Esophagus squamous epithelium (tissue), 5 donors: Measurements from ENCODE around the gene SLC24A3. TPM values are rescaled to one million over a fixed set of nuclear protein-coding genes. Genes with fewer than 3 reads are reported as not detected.
A peak's percentile ranks its signal among the peaks of the same experiment; 100 is the strongest.

Experiments
- DNase-seq: peaks from one replicate; lab custom pipeline; 2025; lab: John Stamatoyannopoulos, UW
- H3K27ac ChIP-seq, 4 donors: fragments of 200-600 bp; sonication (generic); one replicate each; pipeline ENCODE4 v1.5.1; 2016 to 2019; ENCODE audit warnings: mild to moderate bottlenecking in 1 of 4
- H3K27me3 ChIP-seq, 4 donors: fragments of 200-600 bp; sonication (generic); 1 replicate in 3 of 4; 2 replicates in 1 of 4; pipeline versions ENCODE4 v1.5.1 to v1.6.0; 2017 to 2021; ENCODE audit warnings: antibody characterized with exemption in 1 of 4
- H3K36me3 ChIP-seq, 3 donors: fragments of 200-600 bp; sonication (generic); one replicate each; pipeline ENCODE4 v1.5.1; 2016 to 2019
- H3K4me1 ChIP-seq, 3 donors: fragments of 200-600 bp; sonication (generic); one replicate each; pipeline ENCODE4 v1.5.1; 2017 to 2019
- H3K4me3 ChIP-seq, 4 donors: fragments of 200-600 bp; sonication (generic); 1 replicate in 3 of 4; 2 replicates in 1 of 4; pipeline ENCODE4 v1.5.1; 2016 to 2019; ENCODE audit warnings: mild to moderate bottlenecking in 2 of 4, moderate library complexity in 1 of 4
- H3K9me3 ChIP-seq, 3 donors: fragments of 200-600 bp; sonication (generic); one replicate each; pipeline ENCODE4 v1.5.1; 2016 to 2019
- CTCF ChIP-seq, 6 experiments: fragments of 450-650 bp in 4 of 6; fragments of 200-600 bp in 2 of 6; sonication (generic) in 2 of 6; IDR thresholded peaks; one replicate each; pipeline ENCODE4 v1.5.1; 2016 to 2019; ENCODE audit warnings: antibody characterized with exemption in 6 of 6, mild to moderate bottlenecking in 4 of 6, moderate library complexity in 4 of 6
- POLR2A ChIP-seq, 4 donors: fragments of 450-650 bp; IDR thresholded peaks; one replicate each; pipeline ENCODE4 v1.6.1; 2017; ENCODE audit warnings: antibody characterized with exemption in 4 of 4, mild to moderate bottlenecking in 4 of 4, moderate library complexity in 3 of 4
- WGBS, 2 donors: methylation state at CpG; one replicate each; pipeline ENCODE4 v1.1.5; 2018; 5-methylcytosine and 5-hydroxymethylcytosine counted together
- intact Hi-C: fragments of 100-400 bp; cut with DNase I; formaldehyde crosslinking; loops from one replicate; pipeline ENCODE4 v1.15.0; 2022
- total RNA-seq, 4 donors: library from RNA; depleted of rRNA; stranded (reverse); fragments of >200 nt; gene quantifications; one replicate each; pipeline ENCODE4 v1.1.0, GENCODE V29; 2016
- donor health status: DM: yes; HTN: yes; CAD: no.

The SLC24A3 gene
- total RNA-seq, 4 donors from 2014 or later = 3.0 to 8.2 (median 6.1) TPM

DNA sequence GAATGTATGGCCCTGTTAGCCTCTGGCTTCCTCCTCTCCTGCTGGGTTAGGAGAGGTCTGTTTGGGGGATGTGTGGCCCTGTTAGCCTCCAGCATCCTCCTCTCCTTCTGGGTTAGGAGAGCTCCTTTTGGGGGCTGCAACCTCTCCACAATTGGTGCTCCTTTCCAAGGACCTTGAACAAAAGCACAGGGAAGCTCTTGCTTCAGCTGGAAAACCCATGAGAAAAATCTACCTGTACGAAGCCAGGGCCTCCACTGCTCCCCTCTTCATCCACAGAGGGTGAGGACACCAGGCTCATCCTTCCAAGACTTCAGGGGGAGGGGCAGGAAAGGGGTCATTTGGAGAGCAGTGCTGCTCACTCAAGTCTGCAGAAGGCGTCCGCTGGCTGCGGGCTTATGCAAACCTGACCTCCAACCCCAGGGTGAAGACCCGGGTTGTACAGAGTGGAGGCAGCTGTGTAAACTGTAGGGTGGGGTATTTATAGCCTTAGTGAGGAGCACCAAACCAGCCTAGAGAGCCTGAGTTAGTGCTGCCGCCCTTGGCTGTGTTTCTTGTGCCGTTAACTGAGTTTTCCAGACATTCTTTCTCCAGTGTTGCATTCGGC, 62.1 kb downstream of the SLC24A3 start:
- peak overlapping the region; percentile 9 to 68 (median 62) for H3K27ac ChIP-seq
- no peak overlapping the region for H3K4me3 ChIP-seq
- intact Hi-C loops = no loop called here
- no peaks in the 10 kb centered on the region for H3K9me3 ChIP-seq
- H3K4me1 ChIP-seq = peaks cover 12 to 21% (median 18%) of the 10 kb centered on the region in 3 donors
- 48 to 64% methylated on average over 4 of the region's 8 CpGs for WGBS, 2 donors
- H3K27me3 ChIP-seq = no peaks in the 10 kb centered on the region
- DNase-seq = no peak
- no peaks in the 10 kb centered on the region for H3K36me3 ChIP-seq
- TF ChIP-seq CTCF (IDR thresholded peaks at IDR 0.05) = no peak

- no peaks in the 10 kb centered on the region for H3K36me3 ChIP-seq
Observed at GRCh38 chr20:19275038-19275629, 62.7 kb downstream of the SLC24A3 start.

GRCh38 chr20:19275630-19276071, 63.2 kb downstream of the SLC24A3 start:
- H3K36me3 ChIP-seq = no peaks in the 10 kb centered on the region
- peaks cover 12 to 21% (median 18%) of the 10 kb centered on the region in 3 donors for H3K4me1 ChIP-seq
- no peaks in the 10 kb centered on the region for H3K9me3 ChIP-seq
- TF ChIP-seq POLR2A (IDR thresholded peaks at IDR 0.05) (no peak), CTCF (IDR thresholded peaks at IDR 0.05) (no peak)
- no peaks in the 10 kb centered on the region for H3K27me3 ChIP-seq
- 27 to 50% methylated on average over 6 to 7 of the region's 7 CpGs for WGBS, 2 donors
- intact Hi-C loops = no loop called here
- H3K27ac ChIP-seq = peak overlapping the region; percentile 9 to 68 (median 62)
- no peak overlapping the region for H3K4me3 ChIP-seq
- DNase-seq = no peak

More at GRCh38 chr20:19275038-19275629, 62.7 kb downstream of the SLC24A3 start:
- 11 to 28% methylated on average over 2 of the region's 3 CpGs for WGBS, 2 donors
- Histone ChIP-seq H3K27me3 (no peaks in the 10 kb centered on the region), H3K4me3 (no peak overlapping the region), H3K27ac (peak overlapping the region; percentile 9 to 68 (median 62)), H3K9me3 (no peaks in the 10 kb centered on the region), H3K4me1 (peaks cover 12 to 21% (median 18%) of the 10 kb centered on the region in 3 donors)
- DNase-seq = no peak
- no peak for TF ChIP-seq CTCF (IDR thresholded peaks at IDR 0.05)
- TF ChIP-seq POLR2A (IDR thresholded peaks at IDR 0.05) = no peak
- intact Hi-C loops = no loop called here

GRCh38 chr20:19277381-19277780, 64.9 kb downstream of the SLC24A3 start:
- peak overlapping the region in 1 of 4 donors; percentile 10 for H3K27ac ChIP-seq
- no peaks in the 10 kb centered on the region for H3K9me3 ChIP-seq

More at GRCh38 chr20:19277381-19277780, 64.9 kb downstream of the SLC24A3 start:
- intact Hi-C loops = no loop called here
- no peak for DNase-seq
- TF ChIP-seq POLR2A (IDR thresholded peaks at IDR 0.05) = no peak
- TF ChIP-seq CTCF (IDR thresholded peaks at IDR 0.05) = no peak
- Histone ChIP-seq H3K4me3 (no peak overlapping the region), H3K4me1 (peaks cover 12 to 21% (median 18%) of the 10 kb centered on the region in 3 donors), H3K27me3 (no peaks in the 10 kb centered on the region), H3K36me3 (peaks cover 0 to 14% (median 0%) of the 10 kb centered on the region in 3 donors)
- WGBS, 2 donors = 83 to 85% methylated on average over 1 of the region's 1 CpG
